GM06990 (cell line): ENCODE data around the gene OR6K2.
"Not testable (repeated sequence)": the region's sequence is repeated elsewhere in the genome, so short reads cannot be mapped to it uniquely, and the experiment has no call there.

Source experiments
- DNase-seq: peaks from one replicate; pipeline ENCODE4 v3.0.0-alpha.2; 2011; ENCODE audit not compliant: insufficient read length; ENCODE audit errors: extremely low read depth
- H3K27me3 ChIP-seq: replicated peaks from 2 replicates; pipeline ENCODE4 v1.6.0; 2011; ENCODE audit warnings: low read length; ENCODE audit not compliant: control insufficient read depth, insufficient read depth
- H3K36me3 ChIP-seq: 2 replicates; pipeline ENCODE4 v1.5.1; 2011; ENCODE audit warnings: low read length; ENCODE audit not compliant: control insufficient read depth, insufficient read depth
- H3K4me3 ChIP-seq: replicated peaks from 2 replicates; pipeline ENCODE4 v1.5.1; 2011; ENCODE audit warnings: low read depth, mild to moderate bottlenecking, control low read depth, low read length
- TF ChIP-seq, protein P1 (sequence below): IDR thresholded peaks from 2 replicates; pipeline ENCODE4 v1.5.1; 2011; ENCODE audit warnings: low read length, control low read depth, mild to moderate bottlenecking, inconsistent platforms; ENCODE audit not compliant: insufficient read depth, poor library complexity, severe bottlenecking

OR6K2 gene

GRCh38 chr1:158689875-158690274 lies 10.6 kb downstream of the OR6K2 start:
- TF ChIP-seq, protein P1, sequence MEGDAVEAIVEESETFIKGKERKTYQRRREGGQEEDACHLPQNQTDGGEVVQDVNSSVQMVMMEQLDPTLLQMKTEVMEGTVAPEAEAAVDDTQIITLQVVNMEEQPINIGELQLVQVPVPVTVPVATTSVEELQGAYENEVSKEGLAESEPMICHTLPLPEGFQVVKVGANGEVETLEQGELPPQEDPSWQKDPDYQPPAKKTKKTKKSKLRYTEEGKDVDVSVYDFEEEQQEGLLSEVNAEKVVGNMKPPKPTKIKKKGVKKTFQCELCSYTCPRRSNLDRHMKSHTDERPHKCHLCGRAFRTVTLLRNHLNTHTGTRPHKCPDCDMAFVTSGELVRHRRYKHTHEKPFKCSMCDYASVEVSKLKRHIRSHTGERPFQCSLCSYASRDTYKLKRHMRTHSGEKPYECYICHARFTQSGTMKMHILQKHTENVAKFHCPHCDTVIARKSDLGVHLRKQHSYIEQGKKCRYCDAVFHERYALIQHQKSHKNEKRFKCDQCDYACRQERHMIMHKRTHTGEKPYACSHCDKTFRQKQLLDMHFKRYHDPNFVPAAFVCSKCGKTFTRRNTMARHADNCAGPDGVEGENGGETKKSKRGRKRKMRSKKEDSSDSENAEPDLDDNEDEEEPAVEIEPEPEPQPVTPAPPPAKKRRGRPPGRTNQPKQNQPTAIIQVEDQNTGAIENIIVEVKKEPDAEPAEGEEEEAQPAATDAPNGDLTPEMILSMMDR: no peak

GRCh38 chr1:158689110-158689509 lies 11.3 kb downstream of the OR6K2 start:
- DNase-seq: no peak
- Histone ChIP-seq H3K27me3 (no peaks in the 10 kb centered on the region), H3K4me3 (no peak overlapping the region), H3K36me3 (no peaks in the 10 kb centered on the region)
- TF ChIP-seq, protein P1: no peak

More at GRCh38 chr1:158689875-158690274, 10.6 kb downstream of the OR6K2 start:
- Histone ChIP-seq H3K4me3 (no peak overlapping the region), H3K27me3 (no peaks in the 10 kb centered on the region), H3K36me3 (no peaks in the 10 kb centered on the region)
- no peak for DNase-seq

GRCh38 chr1:158688343-158688742 lies 12.1 kb downstream of the OR6K2 start:
- DNase-seq, H3K27me3 ChIP-seq, H3K36me3 ChIP-seq, H3K4me3 ChIP-seq: not testable (repeated sequence)

- DNase-seq: no peak
- H3K4me3 ChIP-seq: no peak overlapping the region
- no peaks in the 10 kb centered on the region for H3K36me3 ChIP-seq
- TF ChIP-seq, protein P1: no peak
- H3K27me3 ChIP-seq: no peaks in the 10 kb centered on the region
These were observed 13.4 kb downstream of the OR6K2 start for GRCh38 chr1:158687037-158687436.

GRCh38 chr1:158686111-158687009 lies 14.1 kb downstream of the OR6K2 start, which contains the start of gene SPTA1:
Gene SPTA1, minus strand, starts transcription at chr1:158686715. Its CDS starts 198 bp downstream, at chr1:158686517.
- Histone ChIP-seq H3K27me3 (no peaks in the 10 kb centered on the region), H3K4me3 (no peak within 1 kb of the TSS), H3K36me3 (no peaks in the 10 kb centered on the region)
- DNase-seq: no peak
- TF ChIP-seq, protein P1: no peak

- DNase-seq: no peak
- TF ChIP-seq, protein P1: no peak
- Histone ChIP-seq H3K36me3 (no peaks in the 10 kb centered on the region), H3K4me3 (no peak overlapping the region), H3K27me3 (no peaks in the 10 kb centered on the region)
These were observed 15.4 kb downstream of the OR6K2 start for GRCh38 chr1:158685085-158685484.
